ENCODE results near the gene IL4I1. TPM values are rescaled to one million over a fixed set of nuclear protein-coding genes. Genes with fewer than 3 reads are reported as not detected.

Gene IL4I1
- total and polyA plus RNA-seq, 11 donors = 0.27 to 21.6 (median 0.44) TPM; not detected in 4

- intact Hi-C loops (cut with DNase I) = no loop called here
- ATAC-seq = no peak
- Histone ChIP-seq H3K27ac (no peak overlapping the region), H3K27me3 (no peaks in the 10 kb centered on the region), H3K36me3 (peaks cover 0 to 73% (median 36%) of the 10 kb centered on the region in 9 donors), H3K4me1 (peaks cover 0 to 52% (median 4%) of the 10 kb centered on the region in 12 donors), H3K4me3 (no peak overlapping the region), H3K9me3 (no peaks in the 10 kb centered on the region)
- WGBS, 4 donors = 87 to 93% (median 92%) methylated on average over 10 of the region's 10 CpGs
- no peak for DNase-seq
- no peak for TF ChIP-seq POLR2A (IDR thresholded peaks at IDR 0.05)
These were observed 17.0 kb upstream of the IL4I1 start for GRCh38 chr19:49913720-49914119.

GRCh38 chr19:49912965-49913685 is 16.4 kb upstream of the IL4I1 start:
- H3K27me3 ChIP-seq = no peaks in the 10 kb centered on the region
- intact Hi-C loops (cut with DNase I) = no loop called here
- peaks cover 0 to 74% (median 42%) of the 10 kb centered on the region in 9 donors for H3K36me3 ChIP-seq
- no peak overlapping the region for H3K4me3 ChIP-seq
- no peaks in the 10 kb centered on the region for H3K9me3 ChIP-seq
- DNase-seq = peak in 1 of 5 donors; percentile 51
- peaks cover 0 to 47% (median 4%) of the 10 kb centered on the region in 12 donors for H3K4me1 ChIP-seq
- TF ChIP-seq POLR2A (IDR thresholded peaks at IDR 0.05) (no peak), CTCF (IDR thresholded peaks at IDR 0.05) (no peak)
- peak overlapping the region in 1 of 12 donors; percentile 49 for H3K27ac ChIP-seq
- ATAC-seq = no peak
- 80 to 86% (median 83%) methylated on average over 21 of the region's 21 CpGs for WGBS, 4 donors

GRCh38 chr19:49911381-49912145 is 14.9 kb upstream of the IL4I1 start:
- ATAC-seq = peak in 3 of 4 donors; percentile 24 to 62 (median 47)
- Histone ChIP-seq H3K4me3 (no peak overlapping the region), H3K4me1 (peaks cover 0 to 37% (median 4%) of the 10 kb centered on the region in 12 donors), H3K36me3 (peaks cover 0 to 76% (median 50%) of the 10 kb centered on the region in 9 donors), H3K27me3 (no peaks in the 10 kb centered on the region), H3K9me3 (no peaks in the 10 kb centered on the region), H3K27ac (peak overlapping the region in 3 of 12 donors; percentile 29 to 90 (median 38))
- no peak for TF ChIP-seq CTCF (IDR thresholded peaks at IDR 0.05)
- TF ChIP-seq POLR2A (IDR thresholded peaks at IDR 0.05) = no peak
- intact Hi-C loops (cut with DNase I) = no loop called here
- 61 to 71% (median 65%) methylated on average over 9 of the region's 9 CpGs for WGBS, 4 donors
- DNase-seq = peak in 1 of 5 donors; percentile 39

- H3K27ac ChIP-seq = peak overlapping the region in 1 of 12 donors; percentile 90
- intact Hi-C loops (cut with DNase I) = no loop called here
- no peak overlapping the region for H3K4me3 ChIP-seq
- no peak for TF ChIP-seq CTCF (IDR thresholded peaks at IDR 0.05)
- TF ChIP-seq POLR2A (IDR thresholded peaks at IDR 0.05) = no peak
- H3K36me3 ChIP-seq = peaks cover 0 to 72% (median 45%) of the 10 kb centered on the region in 9 donors
- ATAC-seq = no peak
- no peaks in the 10 kb centered on the region for H3K27me3 ChIP-seq
- peaks cover 0 to 37% (median 4%) of the 10 kb centered on the region in 12 donors for H3K4me1 ChIP-seq
- 94 to 98% (median 96%) methylated on average over 5 of the region's 5 CpGs for WGBS, 4 donors
- DNase-seq = no peak
- no peaks in the 10 kb centered on the region for H3K9me3 ChIP-seq
These were observed 13.5 kb upstream of the IL4I1 start for GRCh38 chr19:49910179-49910578.
